H1 (cell line): ENCODE measurements around the gene ADAMTSL2. TPM values are rescaled to one million over a fixed set of nuclear protein-coding genes. Genes with fewer than 3 reads are reported as not detected.

Source experiments
- CTCF ChIA-PET: fragments of 300-600 bp; sonication (Branson Sonifier 250); formaldehyde crosslinking; loops from one replicate; lab custom pipeline; 2021; ENCODE audit not compliant: partially characterized antibody; lab: Charles Lee
- POLR2A ChIA-PET: fragments of 300-600 bp; sonication (Branson Sonifier 250); formaldehyde crosslinking; loops from one replicate; lab custom pipeline; 2021; ENCODE audit warnings: inconsistent platforms; ENCODE audit not compliant: partially characterized antibody; lab: Charles Lee
- DNase-seq, 2 experiments: peaks; one replicate each; pipeline versions ENCODE4 v3.0.0 to v3.0.0-alpha.2; 2010 to 2022; ENCODE audit warnings: low spot score in 2 of 2, low read depth in 1 of 2, mixed read lengths in 1 of 2
- FAIRE-seq: peaks from 2 replicates; lab custom pipeline; 2011; peaks lifted over from hg19 to GRCh38; lab: Jason Lieb, UNC
- H2AFZ ChIP-seq: 2 replicates; pipeline ENCODE4 v1.8.1; 2012; ENCODE audit warnings: low read length, inconsistent platforms
- H2AK5ac ChIP-seq: 2 replicates; pipeline ENCODE4 v1.6.1; 2013; ENCODE audit warnings: low read depth, low read length
- H2BK120ac ChIP-seq: replicated peaks from 2 replicates; pipeline ENCODE3; 2013; ENCODE audit warnings: low read depth, low read length, inconsistent platforms
- H2BK12ac ChIP-seq: 2 replicates; pipeline ENCODE4 v1.6.1; 2013; ENCODE audit warnings: low read depth, low read length
- H2BK15ac ChIP-seq: 2 replicates; pipeline ENCODE4 v1.6.1; 2013; ENCODE audit warnings: low read length
- H2BK20ac ChIP-seq: 2 replicates; pipeline ENCODE4 v1.6.1; 2013; ENCODE audit warnings: low read length
- H2BK5ac ChIP-seq: 2 replicates; pipeline ENCODE4 v1.6.1; 2013; ENCODE audit warnings: low read depth, low read length
- H3K14ac ChIP-seq: 2 replicates; pipeline ENCODE4 v1.6.1; 2013; ENCODE audit warnings: inconsistent platforms; ENCODE audit not compliant: insufficient read length
- H3K18ac ChIP-seq: 2 replicates; pipeline ENCODE4 v1.6.1; 2013; ENCODE audit warnings: low read length; ENCODE audit errors: extremely low read depth
- H3K23ac ChIP-seq: 2 replicates; pipeline ENCODE4 v1.6.1; 2013; ENCODE audit warnings: inconsistent platforms; ENCODE audit not compliant: insufficient read length
- H3K23me2 ChIP-seq: 2 replicates; pipeline ENCODE4 v1.6.1; 2013; ENCODE audit warnings: low read depth, low read length
- H3K27ac ChIP-seq: 2 replicates; pipeline ENCODE4 v1.6.1; 2011; ENCODE audit warnings: low read depth, low read length, inconsistent platforms
- H3K27me3 ChIP-seq, 4 experiments: replicated peaks in 1 of 4; 1 replicate in 1 of 4; 2 replicates in 3 of 4; pipeline versions ENCODE4 v1.6.1 to v1.8.1; 2011 to 2013; ENCODE audit warnings: low read length in 3 of 4, mild to moderate bottlenecking in 3 of 4, inconsistent platforms in 2 of 4, mixed read lengths in 2 of 4, moderate library complexity in 1 of 4; ENCODE audit not compliant: control insufficient read depth in 3 of 4, insufficient read depth in 3 of 4; ENCODE audit errors: extremely low read depth in 1 of 4
- H3K36me3 ChIP-seq, 4 experiments: 2 replicates each; pipeline versions ENCODE4 v1.6.1 to v1.8.1; 2011 to 2013; ENCODE audit warnings: mild to moderate bottlenecking in 4 of 4, low read length in 3 of 4, moderate library complexity in 2 of 4, control low read depth in 1 of 4, inconsistent platforms in 1 of 4; ENCODE audit not compliant: insufficient read depth in 4 of 4, control insufficient read depth in 2 of 4
- H3K4ac ChIP-seq: replicated peaks from 2 replicates; pipeline ENCODE3; 2013; ENCODE audit warnings: low read length, low read depth, mixed read lengths, inconsistent platforms; ENCODE audit not compliant: insufficient read length
- H3K4me1 ChIP-seq, 4 experiments: replicated peaks in 1 of 4; 1 replicate in 1 of 4; 2 replicates in 3 of 4; pipeline versions ENCODE4 v1.6.1 to v1.8.1; 2011 to 2013; ENCODE audit warnings: low read length in 3 of 4, inconsistent platforms in 2 of 4, mixed read lengths in 1 of 4; ENCODE audit not compliant: insufficient read depth in 4 of 4, control insufficient read depth in 3 of 4
- H3K4me2 ChIP-seq, 2 experiments: 2 replicates each; pipeline versions ENCODE4 v1.6.1 to v1.8.1; 2011 to 2013; ENCODE audit warnings: low read depth in 2 of 2, low read length in 2 of 2, control low read depth in 1 of 2, inconsistent platforms in 1 of 2, mild to moderate bottlenecking in 1 of 2; ENCODE audit not compliant: insufficient read depth in 1 of 2
- H3K4me3 ChIP-seq, 4 experiments: fragments of 200-600, 300-600 bp in 1 of 4; sonication (generic), shearing (Covaris generic), sonication (Bioruptor Twin) in 1 of 4; 2 replicates each; pipeline versions ENCODE4 v1.5.1 to v1.8.1; 2011 to 2016; ENCODE audit warnings: low read length in 4 of 4, low read depth in 3 of 4, control low read depth in 2 of 4, inconsistent platforms in 2 of 4, mild to moderate bottlenecking in 2 of 4, mixed read lengths in 1 of 4, moderate library complexity in 1 of 4; ENCODE audit not compliant: insufficient read depth in 2 of 4; ENCODE audit errors: extremely low read depth in 1 of 4
- H3K56ac ChIP-seq: replicated peaks from 2 replicates; pipeline ENCODE3; 2013; ENCODE audit warnings: low read depth, mild to moderate bottlenecking, mixed read lengths, low read length, inconsistent platforms; ENCODE audit not compliant: insufficient read length
- H3K79me1 ChIP-seq: 2 replicates; pipeline ENCODE4 v1.6.1; 2013; ENCODE audit warnings: low read depth, low read length, control low read depth
- H3K79me2 ChIP-seq, 2 experiments: 2 replicates each; pipeline versions ENCODE4 v1.6.1 to v1.8.1; 2012 to 2013; ENCODE audit warnings: low read length in 2 of 2, mild to moderate bottlenecking in 2 of 2, inconsistent platforms in 1 of 2; ENCODE audit not compliant: insufficient read depth in 2 of 2, control insufficient read depth in 1 of 2
- H3K9ac ChIP-seq, 4 experiments: replicated peaks in 1 of 4; 1 replicate in 1 of 4; 2 replicates in 3 of 4; pipeline versions ENCODE4 v1.6.1 to v1.8.1; 2011 to 2013; ENCODE audit warnings: low read depth in 3 of 4, low read length in 3 of 4, control low read depth in 2 of 4, mild to moderate bottlenecking in 2 of 4, moderate library complexity in 2 of 4, inconsistent platforms in 1 of 4; ENCODE audit errors: extremely low read depth in 1 of 4
- H3K9me3 ChIP-seq, 2 experiments: 2 replicates each; pipeline versions ENCODE4 v1.6.1 to v1.8.1; 2012 to 2013; ENCODE audit warnings: mild to moderate bottlenecking in 2 of 2, moderate library complexity in 2 of 2, control low read depth in 1 of 2, inconsistent platforms in 1 of 2, low read depth in 1 of 2, low read length in 1 of 2, mixed read lengths in 1 of 2; ENCODE audit not compliant: insufficient read depth in 2 of 2
- H4K20me1 ChIP-seq, 2 experiments: replicated peaks in 1 of 2; 2 replicates each; pipeline versions ENCODE3 to v1.8.1; 2011 to 2013; ENCODE audit warnings: inconsistent platforms in 2 of 2, low read length in 2 of 2, mild to moderate bottlenecking in 1 of 2; ENCODE audit not compliant: insufficient read depth in 2 of 2, control insufficient read depth in 1 of 2
- H4K5ac ChIP-seq: 2 replicates; pipeline ENCODE4 v1.6.1; 2013; ENCODE audit warnings: low read length, low read depth, mixed read lengths, inconsistent platforms; ENCODE audit not compliant: insufficient read length
- H4K8ac ChIP-seq: 2 replicates; pipeline ENCODE4 v1.8.0; 2013; ENCODE audit warnings: mild to moderate bottlenecking, moderate library complexity, low read length, inconsistent platforms; ENCODE audit not compliant: insufficient read depth; ENCODE audit errors: extremely low read depth
- H4K91ac ChIP-seq: replicated peaks from 2 replicates; pipeline ENCODE3; 2013; ENCODE audit warnings: low read length, mixed read lengths, inconsistent platforms; ENCODE audit not compliant: insufficient read length
- HDAC6 ChIP-seq: IDR thresholded peaks from one replicate; pipeline ENCODE4 v1.7.1; 2012; ENCODE audit warnings: low read depth, mild to moderate bottlenecking, inconsistent platforms, low read length, moderate library complexity
- SRF ChIP-seq: IDR thresholded peaks from 2 replicates; pipeline ENCODE4 v1.6.1; 2011; ENCODE audit warnings: mild to moderate bottlenecking, low read depth, low read length, moderate library complexity
- TEAD4 ChIP-seq: IDR thresholded peaks from 2 replicates; pipeline ENCODE4 v1.6.1; 2012; ENCODE audit warnings: low read depth, low read length, inconsistent platforms, mixed read lengths
- WGBS, 2 experiments: shearing (Covaris generic) in 1 of 2; methylation state at CpG; one replicate each; pipeline versions ENCODE4 v1.1.6 to v1.1.7; 2013 to 2015; ENCODE audit warnings: low lambda C conversion rate in 2 of 2, mixed read lengths in 2 of 2, inconsistent platforms in 1 of 2, low coverage in 1 of 2, missing lambda C conversion rate in 1 of 2; ENCODE audit not compliant: insufficient replicate concordance in 2 of 2, insufficient coverage in 1 of 2, insufficient read length in 1 of 2; ENCODE audit errors: extremely low coverage in 1 of 2, missing lambda C conversion rate in 1 of 2; 5-methylcytosine and 5-hydroxymethylcytosine counted together
- polyA plus RNA-seq, 7 experiments: library from polyadenylated mRNA; depleted of rRNA in 3 of 7; stranded (reverse) in 5 of 7; unstranded in 2 of 7; fragments of >200 nt in 5 of 7; fragments of 200-250 nt in 2 of 7; gene quantifications; 1 replicate in 5 of 7; 2 replicates in 1 of 7; 4 replicates in 1 of 7; pipeline versions ENCODE4 v1.2.1 to v1.2.3, GENCODE V29; 2011 to 2013; ENCODE audit warnings: missing spikeins in 2 of 7, mixed read lengths in 2 of 7
- total RNA-seq: library from RNA; stranded (reverse); fragmentation: NEBNext Ultra II Directional; extraction: Animal tissue kit (Norgen Biotek cat#: 25700); gene quantifications from 2 replicates; pipeline ENCODE4 v1.2.1, GENCODE V29; 2021

Gene ADAMTSL2
- total and polyA plus RNA-seq, 2 of the 8 experiments (the other 6 are each of a cell fraction or from before 2014, with no cell fraction given), result 0.74 to 0.76 TPM

DNA sequence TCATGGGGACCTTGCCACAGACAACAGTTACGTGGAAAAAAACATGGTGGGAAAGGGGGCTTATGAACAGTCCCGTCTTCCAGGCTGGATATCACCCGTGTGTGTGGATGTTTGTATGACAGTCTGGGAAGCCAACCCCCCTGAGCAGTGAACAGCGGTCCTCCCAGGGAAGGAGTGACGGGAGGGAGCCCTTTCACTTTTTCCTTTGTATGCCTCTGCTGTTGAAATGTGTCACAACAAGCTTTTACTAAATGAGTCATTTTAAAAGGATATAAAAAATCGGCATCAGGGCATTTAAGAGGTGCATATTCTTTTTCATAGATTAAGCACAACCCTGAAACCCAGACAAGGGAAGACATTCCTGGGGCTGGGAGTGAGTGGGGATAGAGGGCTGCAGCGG is 14.8 kb upstream of the ADAMTSL2 start:
- Histone ChIP-seq H2AFZ (no peak overlapping the region), H2BK20ac (no peak overlapping the region), H3K36me3 (no peaks in the 10 kb centered on the region), H3K18ac (no peak overlapping the region), H4K20me1 (no peaks in the 10 kb centered on the region), H3K4me1 (peaks cover 0 to 3% (median 0%) of the 10 kb centered on the region in 4 experiments; a peak in 1 of 7 replicates), H3K27me3 (no peaks in the 10 kb centered on the region), H3K23me2 (no peaks in the 10 kb centered on the region), H3K14ac (no peak overlapping the region), H3K79me2 (no peaks in the 10 kb centered on the region), H2AK5ac (no peak overlapping the region), H2BK12ac (no peak overlapping the region), H3K4me3 (no peak overlapping the region), H3K27ac (no peak overlapping the region), H2BK15ac (no peak overlapping the region), H2BK5ac (no peak overlapping the region), H3K79me1 (no peaks in the 10 kb centered on the region), H3K4me2 (no peak overlapping the region), H3K4ac (no peak overlapping the region), H4K8ac (no peak overlapping the region), H4K91ac (no peak overlapping the region), H4K5ac (no peak overlapping the region), H3K23ac (no peak overlapping the region)
- WGBS, 2 experiments, result 90% methylated on average over 7 of the region's 7 CpGs; no CpG with 5 or more reads in 1 of the 2 experiments
- ChIA-PET POLR2A (interaction anchor here (1.4 kb wide), 1 partner anchor 13 kb away, joined by 3 read pairs; no protein-coding TSS in a partner anchor), CTCF (interaction anchor here (1.3 to 2.2 kb wide), 4 partner anchors 10 to 207 kb away, joined by 3 to 10 read pairs (median 4); no protein-coding TSS in a partner anchor)
- FAIRE-seq (no peak), DNase-seq (no peak)
- TF ChIP-seq TEAD4 (no peak), HDAC6 (no peak), SRF (no peak)
- TF ChIP-seq, all 59 proteins: peak for 0
- H3K9ac ChIP-seq, result no peak overlapping the region
- no peaks in the 10 kb centered on the region for H3K9me3 ChIP-seq
- H3K56ac ChIP-seq, result no peak overlapping the region
- no peak overlapping the region for H2BK120ac ChIP-seq
